SU-DHL-6 (cell line): ENCODE data around the gene EGFL8.

Experiments used
- H2AFZ ChIP-seq: fragments of 200-600 bp; sonication (generic); 2 replicates; pipeline ENCODE4 v1.6.1; 2014; ENCODE audit warnings: low read depth, mild to moderate bottlenecking, moderate library complexity, mixed read lengths, antibody characterized with exemption, low read length; ENCODE audit not compliant: severe bottlenecking
- H3F3A ChIP-seq: fragments of 200-600 bp; shearing (Covaris generic); 2 replicates; pipeline ENCODE4 v1.6.0; 2016; ENCODE audit warnings: antibody characterized with exemption, mild to moderate bottlenecking; ENCODE audit not compliant: insufficient read depth
- H3K27ac ChIP-seq: fragments of 200-600 bp; sonication (generic); 2 replicates; pipeline ENCODE4 v1.5.1; 2016; ENCODE audit warnings: low read depth, mild to moderate bottlenecking, low read length, moderate library complexity, mixed read lengths
- H3K27me3 ChIP-seq: fragments of 200-600 bp; sonication (generic), shearing (Covaris generic); 2 replicates; pipeline ENCODE4 v1.6.0; 2014; ENCODE audit warnings: mild to moderate bottlenecking, low read length
- H3K36me3 ChIP-seq: fragments of 200-600 bp; sonication (generic); 2 replicates; pipeline ENCODE4 v1.6.1; 2014; ENCODE audit warnings: mild to moderate bottlenecking, low read length, mixed read lengths
- H3K4me2 ChIP-seq: fragments of 300-600, 200-600 bp; shearing (Covaris generic), sonication (generic); 2 replicates; pipeline ENCODE4 v1.6.0; 2014; ENCODE audit warnings: low read length, low read depth, mild to moderate bottlenecking; ENCODE audit not compliant: poor library complexity, severe bottlenecking
- H3K4me3 ChIP-seq: fragments of 200-600 bp; sonication (generic); 2 replicates; pipeline ENCODE4 v1.5.1; 2014; ENCODE audit warnings: antibody characterized with exemption, low read length, mild to moderate bottlenecking, mixed read lengths; ENCODE audit not compliant: insufficient read depth, poor library complexity, severe bottlenecking
- H3K79me2 ChIP-seq: fragments of 200-600 bp; sonication (generic); 2 replicates; pipeline ENCODE4 v1.6.1; 2014; ENCODE audit warnings: mild to moderate bottlenecking, low read length, moderate library complexity; ENCODE audit not compliant: insufficient read depth
- H3K9ac ChIP-seq: fragments of 200-600 bp; sonication (generic); 2 replicates; pipeline ENCODE4 v1.7.0; 2014; ENCODE audit warnings: mild to moderate bottlenecking, low read length
- H3K9me2 ChIP-seq: fragments of 200-600 bp; sonication (generic); replicated peaks from 2 replicates; pipeline ENCODE4 v1.6.1; 2014; ENCODE audit warnings: low read length; ENCODE audit not compliant: insufficient read depth
- H3K9me3 ChIP-seq: fragments of 200-600 bp; sonication (generic); 2 replicates; pipeline ENCODE4 v1.6.1; 2014; ENCODE audit warnings: low read length, mixed read lengths; ENCODE audit not compliant: insufficient read depth
- H4K20me1 ChIP-seq: fragments of 200-600 bp; sonication (generic); 2 replicates; pipeline ENCODE4 v1.6.1; 2014; ENCODE audit warnings: low read depth, mild to moderate bottlenecking, antibody characterized with exemption, low read length, moderate library complexity, mixed read lengths
- EZH2phosphoT487 ChIP-seq: fragments of 200-600 bp; sonication (generic), shearing (Covaris generic); conservative IDR thresholded peaks from 2 replicates; pipeline ENCODE4 v1.6.1; 2018; ENCODE audit warnings: mild to moderate bottlenecking, antibody characterized with exemption, low read length, moderate library complexity, mixed read lengths
- TF ChIP-seq, protein P1 (sequence below): fragments of 200-600 bp; sonication (generic); IDR thresholded peaks from one replicate; pipeline ENCODE4 v1.5.1; 2017; ENCODE audit warnings: antibody characterized with exemption, mild to moderate bottlenecking, low read length, moderate library complexity; ENCODE audit not compliant: insufficient read depth, poor library complexity, severe bottlenecking

Gene EGFL8

DNA sequence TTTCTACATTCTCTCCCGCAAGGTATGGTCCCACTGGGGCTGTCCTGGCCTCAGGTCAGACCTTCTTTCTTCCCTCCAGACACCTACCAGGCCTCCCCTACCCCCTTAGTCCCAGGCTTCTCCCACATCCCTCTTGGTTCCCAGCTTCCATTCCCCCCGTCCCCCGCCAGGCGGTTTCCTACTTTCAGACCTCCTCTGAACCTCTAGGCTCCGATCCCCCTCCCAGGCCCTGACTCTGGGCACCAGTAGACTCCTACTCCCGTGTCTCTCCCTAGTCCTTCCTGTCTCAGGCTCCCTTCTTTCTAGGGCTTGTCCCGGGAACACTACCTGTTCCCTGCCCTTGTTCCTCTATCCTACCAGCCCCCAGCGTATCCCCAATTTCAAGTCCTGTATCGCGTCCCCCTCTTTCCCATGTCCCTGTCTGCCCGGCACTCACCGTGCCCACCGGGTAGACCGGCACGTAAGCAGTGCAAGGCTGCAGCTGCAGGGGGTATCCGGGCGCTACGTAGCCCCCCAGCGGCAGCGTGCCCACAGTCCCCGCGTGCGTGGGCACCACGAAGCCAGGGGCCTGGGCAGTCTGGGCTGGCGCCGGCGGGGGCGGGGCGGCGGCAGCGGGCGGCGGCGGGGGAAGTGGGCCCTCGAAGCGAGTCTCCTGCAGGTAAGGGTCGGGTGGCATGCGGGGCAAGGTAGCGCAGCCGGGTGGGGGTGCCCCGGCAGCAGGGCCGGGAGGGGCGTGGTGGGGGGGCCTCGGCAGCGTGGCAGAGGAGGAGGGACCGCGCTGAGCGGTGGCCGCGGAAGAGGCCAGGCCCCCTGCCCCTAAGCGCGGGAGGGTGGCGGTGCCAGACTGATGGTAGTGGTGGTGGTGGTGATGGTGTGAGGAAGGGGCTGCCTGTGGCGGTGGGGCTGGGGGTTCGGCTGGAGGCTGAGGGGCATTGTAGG, 14.2 kb upstream of the EGFL8 start:
- Histone ChIP-seq H3K4me2 (no peak overlapping the region), H3K4me3 (no peak overlapping the region)

DNA sequence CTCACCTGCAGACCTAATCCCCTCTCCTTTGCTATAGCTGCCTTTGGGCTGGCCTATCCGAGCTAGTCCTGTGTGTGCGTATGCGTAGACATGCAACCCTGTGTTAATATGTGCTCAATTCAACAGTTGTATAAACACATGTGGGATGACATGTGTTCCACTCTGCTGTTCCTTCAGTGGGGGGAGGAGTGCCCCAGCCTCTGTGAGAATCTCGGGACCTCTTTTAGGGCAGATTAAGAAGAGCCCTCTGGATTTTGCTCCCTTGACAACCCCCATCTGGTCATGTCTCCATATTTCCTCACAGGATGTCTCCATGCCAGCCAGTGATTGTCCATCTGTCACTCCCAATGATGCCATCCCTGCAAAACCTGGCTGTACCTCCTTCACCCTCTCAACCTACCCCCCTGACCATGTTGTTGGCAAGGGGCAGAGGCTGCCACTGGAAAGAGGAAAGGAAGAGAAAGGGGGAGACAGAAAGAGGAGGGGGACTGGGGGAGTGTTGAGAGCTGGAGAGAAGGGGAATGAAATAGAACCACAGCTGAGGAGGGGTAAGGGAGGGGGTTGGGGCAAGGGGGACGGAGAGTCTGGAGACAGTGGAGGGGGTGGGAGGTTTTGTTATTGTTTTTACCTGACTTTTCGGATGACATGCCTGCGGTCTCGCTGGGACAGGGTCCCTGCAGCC, 13.1 kb upstream of the EGFL8 start:
- Histone ChIP-seq H3K27ac (no peak overlapping the region), H3K36me3 (no peaks in the 10 kb centered on the region), H3K9me3 (no peaks in the 10 kb centered on the region), H4K20me1 (no peaks in the 10 kb centered on the region), H3K27me3 (no peaks in the 10 kb centered on the region), H3K9ac (no peak overlapping the region), H2AFZ (no peak overlapping the region), H3K4me3 (no peak overlapping the region), H3K9me2 (no peaks in the 10 kb centered on the region), H3F3A (peaks cover 8% of the 10 kb centered on the region; the same call in 1 of the 2 replicates), H3K79me2 (no peaks in the 10 kb centered on the region), H3K4me2 (no peak overlapping the region)
- no peak for TF ChIP-seq EZH2phosphoT487
- TF ChIP-seq, protein P1, sequence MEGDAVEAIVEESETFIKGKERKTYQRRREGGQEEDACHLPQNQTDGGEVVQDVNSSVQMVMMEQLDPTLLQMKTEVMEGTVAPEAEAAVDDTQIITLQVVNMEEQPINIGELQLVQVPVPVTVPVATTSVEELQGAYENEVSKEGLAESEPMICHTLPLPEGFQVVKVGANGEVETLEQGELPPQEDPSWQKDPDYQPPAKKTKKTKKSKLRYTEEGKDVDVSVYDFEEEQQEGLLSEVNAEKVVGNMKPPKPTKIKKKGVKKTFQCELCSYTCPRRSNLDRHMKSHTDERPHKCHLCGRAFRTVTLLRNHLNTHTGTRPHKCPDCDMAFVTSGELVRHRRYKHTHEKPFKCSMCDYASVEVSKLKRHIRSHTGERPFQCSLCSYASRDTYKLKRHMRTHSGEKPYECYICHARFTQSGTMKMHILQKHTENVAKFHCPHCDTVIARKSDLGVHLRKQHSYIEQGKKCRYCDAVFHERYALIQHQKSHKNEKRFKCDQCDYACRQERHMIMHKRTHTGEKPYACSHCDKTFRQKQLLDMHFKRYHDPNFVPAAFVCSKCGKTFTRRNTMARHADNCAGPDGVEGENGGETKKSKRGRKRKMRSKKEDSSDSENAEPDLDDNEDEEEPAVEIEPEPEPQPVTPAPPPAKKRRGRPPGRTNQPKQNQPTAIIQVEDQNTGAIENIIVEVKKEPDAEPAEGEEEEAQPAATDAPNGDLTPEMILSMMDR: no peak

More for the DNA sequence above, 14.2 kb upstream of the EGFL8 start:
- Histone ChIP-seq H3K9me2 (no peaks in the 10 kb centered on the region), H3K36me3 (no peaks in the 10 kb centered on the region), H3K9me3 (no peaks in the 10 kb centered on the region), H3K27me3 (no peaks in the 10 kb centered on the region), H4K20me1 (no peaks in the 10 kb centered on the region), H3K9ac (no peak overlapping the region), H2AFZ (no peak overlapping the region), H3F3A (peaks cover 8% of the 10 kb centered on the region; the same call in 1 of the 2 replicates), H3K79me2 (no peaks in the 10 kb centered on the region), H3K27ac (no peak overlapping the region)
- TF ChIP-seq EZH2phosphoT487: no peak
- TF ChIP-seq, protein P1: no peak

DNA sequence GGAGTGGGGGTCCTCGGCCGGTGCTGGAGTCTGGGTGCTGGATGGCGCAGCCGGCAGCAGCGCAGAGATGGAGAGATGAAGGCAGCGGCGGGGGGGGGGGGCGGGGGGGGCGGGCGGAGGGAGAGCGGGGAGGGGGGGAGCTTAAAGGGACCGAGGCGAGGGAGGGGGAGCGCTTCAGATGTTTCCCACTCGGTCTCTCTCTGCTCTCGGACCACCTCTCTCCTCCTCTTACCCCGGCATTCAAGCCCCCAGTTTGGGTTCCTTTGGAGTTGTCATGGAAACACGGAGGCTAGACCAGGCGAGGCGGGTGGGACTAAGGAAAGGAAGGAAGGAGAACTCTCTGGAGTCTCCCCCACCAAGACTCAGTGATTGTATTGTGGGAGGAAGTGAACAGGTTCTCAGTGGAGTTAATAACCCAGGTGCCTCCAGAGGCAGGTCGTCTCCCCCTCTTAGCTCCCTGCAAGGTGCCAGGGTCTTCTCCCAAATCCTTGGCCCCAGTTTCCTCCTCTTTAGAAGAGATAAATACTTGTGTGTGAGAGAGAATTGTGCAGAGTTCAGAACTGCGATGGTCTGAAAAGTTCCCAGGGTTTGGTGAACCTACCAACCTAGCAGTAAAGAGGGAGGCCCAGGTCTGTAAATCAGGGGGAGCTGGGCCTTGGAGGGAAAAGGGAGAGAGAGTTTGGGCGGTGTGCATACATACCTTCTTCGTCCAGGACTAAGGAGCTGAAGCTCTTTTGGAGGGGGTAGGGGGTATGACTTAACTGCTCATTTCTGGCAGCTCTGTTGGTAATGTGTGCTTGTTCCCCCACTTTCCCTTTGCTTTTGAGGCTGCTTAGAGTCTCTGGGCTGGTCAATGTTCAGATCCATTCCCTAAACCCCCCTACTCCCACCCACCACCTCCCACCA, 12.3 kb upstream of the EGFL8 start, which contains the start of gene PRRT1:
Gene PRRT1, minus strand, starts transcription at position 77 of the 906 bp plus-strand sequence. CDS start 112 bp downstream, outside the sequence.
- no peak within 1 kb of the TSS for H3K4me2 ChIP-seq
- TF ChIP-seq, protein P1: no peak
- TF ChIP-seq EZH2phosphoT487: no peak
- H4K20me1 ChIP-seq: no peaks in the 10 kb centered on the region
- no peaks in the 10 kb centered on the region for H3K9me3 ChIP-seq
- no peak within 1 kb of the TSS for H3K4me3 ChIP-seq
- no peak within 1 kb of the TSS for H3K9ac ChIP-seq
- no peaks in the 10 kb centered on the region for H3K36me3 ChIP-seq
- H3F3A ChIP-seq: peaks cover 8% of the 10 kb centered on the region; the same call in 1 of the 2 replicates
- no peaks in the 10 kb centered on the region for H3K27me3 ChIP-seq
- no peaks in the 10 kb centered on the region for H3K79me2 ChIP-seq
- H2AFZ ChIP-seq: no peak within 1 kb of the TSS
- no peak within 1 kb of the TSS for H3K27ac ChIP-seq
- H3K9me2 ChIP-seq: no peaks in the 10 kb centered on the region
